HS-5 (cell line): Measurements from ENCODE around the gene KLK3.

Experiments
- DNase-seq: peaks from one replicate; pipeline ENCODE4 v3.0.0-alpha.2; 2012; ENCODE audit warnings: low read depth

KLK3 gene

DNA sequence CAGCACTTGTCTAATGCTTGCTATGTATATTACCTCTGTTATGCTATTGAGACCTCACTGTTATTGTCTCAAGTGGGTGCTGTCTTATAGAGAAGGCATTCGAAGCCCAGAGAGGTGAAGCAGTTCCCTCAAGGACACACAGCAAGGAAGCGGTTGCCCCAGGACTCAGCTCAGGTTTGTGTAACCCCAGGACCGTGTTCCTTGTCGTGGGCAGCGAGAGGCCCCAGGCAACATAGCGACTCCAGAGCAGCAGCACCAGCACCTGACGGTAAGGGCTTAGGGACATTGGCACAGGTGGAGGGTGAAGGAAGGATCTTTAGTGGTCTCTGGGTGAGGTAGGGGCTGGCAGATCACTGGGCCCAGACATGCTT, 23.7 kb upstream of the KLK3 start:
- no peak for DNase-seq

DNA sequence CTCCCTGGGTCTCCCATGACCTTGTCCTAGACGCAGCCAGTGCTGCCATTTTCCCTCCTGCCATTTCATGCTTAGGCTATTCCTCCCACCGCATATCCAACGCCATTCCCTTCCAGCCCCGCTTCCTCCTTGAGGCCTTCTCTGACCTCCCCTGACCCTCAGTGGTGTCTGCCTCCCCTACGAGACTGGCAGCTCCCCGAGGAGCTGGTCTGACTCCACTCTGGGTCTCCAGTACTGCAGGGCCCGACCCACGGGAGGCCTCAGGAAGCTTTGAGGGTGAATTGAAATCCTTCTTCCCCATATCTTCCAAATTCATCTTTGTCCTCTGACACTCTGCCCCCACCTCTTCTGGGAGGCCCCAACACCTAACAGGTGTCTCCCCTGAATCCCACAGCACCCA, 22.0 kb upstream of the KLK3 start:
- DNase-seq, result no peak

DNA sequence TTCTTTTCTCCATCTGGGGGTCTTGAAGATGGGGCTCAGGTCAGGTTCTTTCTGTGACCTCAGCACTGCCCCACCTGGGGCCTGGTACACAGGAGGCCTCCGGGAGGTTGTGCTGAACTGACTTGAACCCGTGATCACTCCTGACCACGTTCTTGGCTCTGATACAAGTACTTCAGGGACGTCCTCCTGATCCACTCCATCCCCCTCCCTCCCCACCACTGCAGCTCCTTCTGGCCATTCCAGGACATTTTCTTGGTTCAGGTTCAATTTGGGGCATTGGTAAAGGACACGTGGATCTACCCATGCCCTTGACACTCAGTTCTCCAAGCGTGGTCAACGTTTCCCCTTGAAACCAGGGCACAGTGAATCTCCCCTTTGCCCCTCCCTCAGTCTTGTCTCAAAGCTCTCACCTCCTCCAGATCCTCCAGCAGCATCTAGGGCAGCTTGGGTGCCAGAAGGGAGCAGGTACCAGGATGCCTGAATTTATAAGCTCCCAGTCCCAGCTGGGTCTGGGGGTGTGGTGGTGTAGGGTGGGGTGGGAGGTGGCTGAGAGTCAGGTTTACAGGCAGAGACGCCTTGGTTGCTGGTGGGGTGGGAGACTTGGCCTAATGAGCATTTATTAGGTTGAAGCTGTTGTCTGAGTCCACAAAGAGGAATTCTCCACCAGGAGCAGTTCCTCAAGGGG, 21.5 kb upstream of the KLK3 start, which contains the start of gene KLK15:
KLK15 (minus strand) TSS at position 458 of the 685 bp plus-strand sequence. CDS start 2,082 bp downstream, outside the sequence.
- DNase-seq, result no peak

DNA sequence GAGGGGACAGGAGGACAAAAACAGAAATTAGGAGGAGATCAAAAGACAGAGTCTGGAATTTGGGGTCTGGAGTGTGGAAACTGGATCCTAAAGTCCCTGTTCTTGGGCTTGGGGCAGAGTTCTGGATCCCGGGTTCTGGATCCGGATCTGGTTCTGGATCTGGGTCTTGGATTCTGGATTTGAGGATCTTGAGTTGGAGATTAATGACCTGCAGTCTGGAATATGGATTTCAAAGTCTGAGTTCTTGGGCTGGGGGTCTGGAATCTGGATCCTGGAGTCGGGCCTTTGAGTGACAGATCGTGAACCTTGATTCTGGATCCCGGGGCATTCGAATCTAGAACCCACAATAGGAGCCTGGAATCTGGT, 20.9 kb upstream of the KLK3 start:
- DNase-seq, result no peak

DNA sequence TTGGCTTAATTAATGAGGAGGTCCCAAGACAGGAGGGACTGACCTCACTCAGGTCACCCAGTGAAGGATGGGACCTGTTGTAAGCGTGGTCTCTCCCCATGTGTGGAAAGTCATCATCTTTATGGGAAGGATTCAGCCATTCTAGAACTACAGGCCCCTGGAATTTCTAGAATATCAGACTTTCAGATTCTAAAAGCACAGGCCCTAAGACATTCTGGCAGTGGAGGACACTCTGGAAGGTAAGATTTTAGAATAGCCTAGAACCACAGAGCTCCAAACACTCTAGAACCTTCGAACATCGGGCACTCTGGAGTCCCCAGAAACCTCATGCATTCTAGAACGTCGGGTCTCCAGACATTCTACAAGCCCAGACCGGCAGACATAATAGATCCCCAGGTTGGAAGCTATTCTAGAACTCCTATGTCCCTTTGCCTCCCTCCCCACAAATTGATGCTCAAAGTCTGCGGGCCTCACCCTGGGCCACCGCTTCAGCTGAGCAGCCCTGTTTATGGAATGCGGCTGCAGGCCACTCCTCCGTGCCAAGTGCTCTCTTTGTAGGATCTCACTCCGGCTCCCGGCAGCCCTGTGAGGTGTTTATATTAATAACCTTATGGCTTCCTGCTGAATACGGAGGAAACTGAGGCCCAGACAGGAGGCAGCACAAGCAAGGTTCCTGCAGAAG, 19.5 kb upstream of the KLK3 start:
- DNase-seq, result no peak

DNA sequence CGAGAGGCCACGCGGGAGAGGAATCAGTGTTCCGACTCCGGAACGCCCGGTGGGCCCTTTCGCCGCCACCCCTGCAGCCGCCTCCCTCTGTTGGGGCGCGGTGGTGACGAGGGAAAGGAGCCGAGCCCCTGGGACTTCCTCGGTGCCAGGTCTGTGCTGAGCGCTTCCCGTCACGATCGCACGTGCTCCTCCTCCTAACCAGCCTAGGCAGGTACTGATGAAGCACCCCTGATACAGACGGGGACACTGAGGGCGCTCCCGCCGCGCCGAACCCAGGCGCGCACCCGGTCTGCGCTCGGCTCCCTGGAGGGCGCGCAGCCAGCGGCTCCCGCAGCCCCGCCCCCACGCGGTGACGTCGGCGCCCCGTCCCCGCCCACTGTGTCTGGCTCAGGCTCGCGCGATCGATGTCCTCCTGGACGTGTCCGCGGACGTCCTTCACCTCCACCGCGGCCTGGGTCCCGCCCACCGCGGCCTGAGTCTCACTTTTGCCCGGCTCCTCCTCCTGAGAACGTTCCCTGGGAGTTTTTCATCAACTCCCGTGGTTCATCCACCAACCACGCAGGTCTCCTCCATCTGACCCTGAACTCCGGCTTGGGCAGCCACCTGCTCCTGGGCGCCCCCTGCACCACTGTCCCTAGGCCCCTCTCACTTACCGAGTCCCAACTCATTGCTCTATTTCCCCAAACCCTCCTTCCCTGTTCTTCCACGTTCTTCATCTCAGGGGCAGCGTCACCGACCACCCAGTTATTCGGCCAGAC, 18.8 kb upstream of the KLK3 start:
- DNase-seq, result no peak

DNA sequence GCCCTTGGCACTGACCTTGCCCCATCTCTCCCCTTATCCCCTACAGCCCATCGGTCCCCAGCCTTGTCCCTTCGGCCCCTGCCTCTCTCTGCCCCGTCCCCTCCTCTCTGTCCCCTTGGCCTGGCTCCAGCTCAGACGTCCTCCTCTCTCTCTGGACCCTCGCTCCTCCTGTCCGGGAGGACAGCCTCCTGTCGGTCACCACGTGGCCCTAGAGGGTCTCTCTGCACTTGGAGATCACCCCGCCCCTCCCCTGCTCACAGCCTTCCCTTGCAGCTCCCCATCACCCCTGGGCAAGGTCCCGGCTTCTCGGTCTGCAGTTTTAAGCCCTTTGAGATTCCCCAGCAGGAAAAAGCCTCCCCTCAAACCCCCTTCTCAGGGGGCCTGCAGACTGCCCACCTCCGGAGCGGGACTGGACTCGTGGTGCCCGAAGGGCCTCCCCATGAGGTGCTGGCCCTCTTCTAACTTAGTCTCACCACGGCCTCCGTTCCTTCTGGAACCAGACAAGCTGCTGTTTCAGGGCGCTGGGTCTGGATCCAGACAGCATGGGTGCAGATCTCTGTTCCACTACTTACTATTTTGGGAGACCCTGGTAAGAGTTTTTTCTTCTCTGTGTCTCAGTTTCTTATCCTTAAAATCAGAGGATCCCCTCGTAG, 18.0 kb upstream of the KLK3 start:
- no peak for DNase-seq

DNA sequence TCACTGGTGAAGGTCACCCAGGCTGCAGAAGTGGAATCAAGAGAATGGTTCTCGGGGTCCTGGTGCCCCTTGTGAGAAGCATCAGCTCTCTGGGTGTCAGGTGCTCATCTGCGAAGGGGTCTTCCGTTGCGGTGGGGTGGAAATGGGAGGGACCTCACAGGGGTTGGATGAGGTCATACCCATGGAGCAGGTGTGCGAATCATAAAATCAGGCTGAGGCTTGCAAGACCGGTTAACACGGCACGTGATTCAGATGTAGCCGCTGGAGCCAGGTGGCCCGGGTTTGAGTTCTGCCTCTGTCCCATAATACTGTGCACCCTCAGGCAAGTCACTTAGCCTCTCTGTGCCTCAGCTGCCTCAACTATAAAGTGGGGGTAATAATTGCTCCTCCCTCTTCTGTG, 17.4 kb upstream of the KLK3 start:
- no peak for DNase-seq

DNA sequence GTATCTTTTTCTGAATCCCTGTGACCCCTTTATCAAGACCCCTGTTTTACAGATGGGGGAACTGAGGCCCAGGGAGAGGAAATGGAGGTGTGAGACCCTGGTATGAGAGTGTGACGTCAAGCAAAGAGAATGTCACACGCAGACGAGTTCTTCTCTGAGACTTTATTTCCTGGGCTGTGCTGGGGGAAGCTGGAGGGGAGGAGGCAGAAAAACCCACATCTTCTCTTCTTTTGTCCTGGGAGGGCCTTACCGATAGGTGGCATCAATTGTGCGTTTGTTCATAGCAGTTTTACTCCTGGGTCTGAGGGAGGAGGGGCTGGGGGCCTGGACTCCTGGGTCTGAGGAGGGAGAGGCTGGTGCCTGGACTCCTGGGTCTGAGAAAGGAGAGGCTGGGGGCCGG, 16.5 kb upstream of the KLK3 start:
- no peak for DNase-seq

DNA sequence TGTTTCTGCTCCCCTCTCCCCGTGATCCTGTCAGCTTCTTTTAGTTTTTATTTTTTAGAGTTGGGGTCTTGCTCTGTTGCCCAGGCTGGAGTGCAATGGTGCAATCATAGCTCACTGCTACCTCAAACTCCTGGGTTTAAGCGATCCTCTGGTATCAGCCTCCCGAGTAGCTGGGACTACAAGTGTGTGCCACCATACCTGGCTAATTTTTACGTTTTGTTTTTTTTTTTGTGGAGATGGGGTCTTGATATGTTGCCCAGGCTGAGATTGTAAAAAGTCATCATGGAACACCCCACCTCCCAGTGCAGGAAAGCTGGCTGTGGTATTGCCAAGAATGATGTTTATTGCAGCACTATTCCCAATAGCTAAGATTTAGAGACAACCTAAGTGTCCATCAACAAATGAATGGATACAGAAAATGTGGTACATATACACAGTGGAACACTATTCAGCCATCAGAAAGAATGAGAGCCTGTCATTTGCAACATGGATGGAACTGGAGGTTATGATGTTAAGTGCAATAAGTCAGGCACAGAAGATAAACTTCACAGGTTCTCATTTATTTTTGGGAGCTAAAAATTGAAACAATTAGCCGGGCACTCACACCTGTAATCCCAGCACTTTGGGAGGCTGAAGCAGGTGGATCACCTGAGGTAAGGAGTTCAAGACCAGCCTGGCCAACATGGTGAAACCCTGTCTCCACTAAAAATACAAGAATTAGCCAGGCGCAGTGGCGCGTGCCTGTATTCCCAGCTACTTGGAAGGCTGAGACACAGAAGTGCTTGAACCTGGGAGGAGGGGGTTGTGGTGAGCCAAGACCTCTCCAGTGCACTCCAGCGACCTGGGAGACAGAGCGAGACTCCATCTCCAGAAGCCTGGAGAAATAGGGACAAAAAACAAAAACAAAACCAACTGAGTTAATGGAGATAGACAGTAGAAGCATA, 14.7 kb upstream of the KLK3 start:
- DNase-seq, result no peak

DNA sequence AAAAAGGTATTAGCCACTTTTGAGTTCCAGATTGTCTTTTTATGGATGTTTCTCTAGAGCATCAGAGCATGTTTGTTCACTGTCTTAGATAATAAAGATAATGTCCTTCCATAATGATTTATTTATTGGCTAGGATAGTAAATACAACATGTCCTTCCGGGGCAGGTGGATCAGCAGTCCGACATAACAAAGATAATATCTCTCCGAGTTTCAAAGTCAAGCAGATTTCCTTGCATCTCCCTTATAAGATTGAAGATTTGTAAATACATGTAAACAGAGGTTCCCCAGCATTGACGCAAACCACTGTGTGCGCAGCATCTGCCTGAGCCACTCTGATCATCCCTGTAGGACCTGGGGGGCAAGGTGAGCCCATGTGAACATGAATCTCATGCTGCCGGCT, 12.6 kb upstream of the KLK3 start:
- no peak for DNase-seq

DNA sequence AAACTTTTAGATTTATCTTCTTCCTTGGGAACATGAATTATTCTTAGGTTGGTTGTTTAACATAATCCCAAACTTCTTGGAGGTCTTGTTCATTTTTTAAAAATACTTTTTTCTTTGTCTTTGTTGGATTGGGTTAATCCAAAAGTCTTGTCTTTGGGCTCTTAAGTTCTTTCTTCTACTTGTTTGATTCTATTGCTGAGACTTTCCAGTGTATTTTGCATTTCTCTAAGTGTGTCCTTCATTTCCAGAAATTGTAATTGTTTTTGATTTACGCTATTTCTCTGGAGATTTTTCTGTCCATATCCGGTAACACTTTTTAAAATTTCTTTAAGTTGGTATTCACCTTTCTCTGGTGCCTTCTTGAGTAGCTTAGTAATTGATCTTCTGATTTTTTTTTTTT, 11.5 kb upstream of the KLK3 start:
- no peak for DNase-seq

DNA sequence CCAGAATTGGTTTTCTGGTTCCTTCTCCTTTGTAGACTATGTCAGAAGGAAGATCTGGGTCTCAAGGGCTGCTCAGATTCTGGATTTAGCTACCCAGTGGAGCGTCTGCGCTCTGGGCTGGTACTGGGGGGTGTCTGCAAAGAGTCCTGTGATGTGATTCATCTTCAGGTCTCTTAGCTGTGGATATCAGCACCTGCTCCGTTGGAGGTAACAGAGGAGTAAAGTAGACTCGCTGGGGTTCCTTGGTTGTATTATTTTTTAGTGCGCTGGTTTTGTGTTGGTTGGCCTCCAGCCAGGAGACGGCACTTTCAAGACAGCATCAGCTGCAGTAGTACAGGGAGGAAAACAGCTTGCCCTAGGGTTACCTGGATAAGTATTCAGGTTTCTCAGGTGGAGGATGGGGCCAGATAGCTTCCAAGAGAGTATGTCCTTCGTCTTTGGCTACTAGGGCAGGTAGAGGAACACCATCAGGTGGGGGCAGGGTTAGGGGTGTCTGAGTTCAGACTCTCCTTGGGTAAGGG, 11.0 kb upstream of the KLK3 start:
- DNase-seq, result no peak

DNA sequence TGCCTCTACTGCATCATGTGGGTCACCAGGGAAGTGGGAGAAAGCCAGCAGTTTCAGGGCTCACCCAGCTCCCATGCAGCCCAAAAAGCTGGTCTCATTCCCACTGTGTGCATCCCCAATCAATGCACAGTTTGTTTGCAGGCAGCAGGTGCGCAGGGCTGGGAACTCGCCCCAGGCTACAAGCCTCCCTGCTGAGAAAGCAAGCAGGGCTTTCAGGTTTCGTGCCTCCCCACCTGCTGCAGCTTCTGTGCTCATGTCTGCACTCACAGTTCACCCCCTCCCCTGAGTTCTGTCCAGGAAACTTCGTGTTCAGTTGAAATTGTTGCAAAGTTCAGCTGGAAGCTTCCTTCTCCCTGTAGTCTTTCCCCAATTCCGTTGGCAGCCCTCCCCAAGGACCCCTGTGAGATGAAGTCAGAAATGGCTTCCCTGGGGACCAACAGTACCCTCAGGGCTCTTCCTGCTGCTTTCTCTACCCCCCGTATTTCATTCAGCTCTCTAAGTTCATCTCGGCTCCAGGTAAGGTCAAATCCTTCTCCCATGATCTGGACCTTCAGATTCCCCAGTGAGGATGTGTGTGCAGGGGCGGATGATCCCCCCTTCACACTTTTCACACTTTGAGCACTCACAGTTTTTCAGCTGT, 10.3 kb upstream of the KLK3 start:
- no peak for DNase-seq

DNA sequence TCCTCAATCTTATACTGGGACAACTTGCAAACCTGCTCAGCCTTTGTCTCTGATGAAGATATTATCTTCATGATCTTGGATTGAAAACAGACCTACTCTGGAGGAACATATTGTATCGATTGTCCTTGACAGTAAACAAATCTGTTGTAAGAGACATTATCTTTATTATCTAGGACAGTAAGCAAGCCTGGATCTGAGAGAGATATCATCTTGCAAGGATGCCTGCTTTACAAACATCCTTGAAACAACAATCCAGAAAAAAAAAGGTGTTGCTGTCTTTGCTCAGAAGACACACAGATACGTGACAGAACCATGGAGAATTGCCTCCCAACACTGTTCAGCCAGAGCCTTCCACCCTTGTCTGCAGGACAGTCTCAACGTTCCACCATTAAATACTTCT, 4.0 kb upstream of the KLK3 start:
- DNase-seq, result no peak

DNA sequence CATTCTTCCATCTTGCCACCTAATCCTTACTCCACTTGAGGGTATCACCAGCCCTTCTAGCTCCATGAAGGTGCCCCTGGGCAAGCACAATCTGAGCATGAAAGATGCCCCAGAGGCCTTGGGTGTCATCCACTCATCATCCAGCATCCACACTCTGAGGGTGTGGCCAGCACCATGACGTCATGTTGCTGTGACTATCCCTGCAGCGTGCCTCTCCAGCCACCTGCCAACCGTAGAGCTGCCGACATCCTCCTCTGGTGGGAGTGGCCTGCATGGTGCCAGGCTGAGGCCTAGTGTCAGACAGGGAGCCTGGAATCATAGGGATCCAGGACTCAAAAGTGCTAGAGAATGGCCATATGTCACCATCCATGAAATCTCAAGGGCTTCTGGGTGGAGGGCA, 3.1 kb upstream of the KLK3 start:
- DNase-seq, result no peak

DNA sequence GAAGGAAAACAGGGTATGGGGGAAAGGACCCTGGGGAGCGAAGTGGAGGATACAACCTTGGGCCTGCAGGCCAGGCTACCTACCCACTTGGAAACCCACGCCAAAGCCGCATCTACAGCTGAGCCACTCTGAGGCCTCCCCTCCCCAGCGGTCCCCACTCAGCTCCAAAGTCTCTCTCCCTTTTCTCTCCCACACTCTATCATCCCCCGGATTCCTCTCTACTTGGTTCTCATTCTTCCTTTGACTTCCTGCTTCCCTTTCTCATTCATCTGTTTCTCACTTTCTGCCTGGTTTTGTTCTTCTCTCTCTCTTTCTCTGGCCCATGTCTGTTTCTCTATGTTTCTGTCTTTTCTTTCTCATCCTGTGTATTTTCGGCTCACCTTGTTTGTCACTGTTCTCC, 2.7 kb downstream of the KLK3 start:
- DNase-seq, result no peak

DNA sequence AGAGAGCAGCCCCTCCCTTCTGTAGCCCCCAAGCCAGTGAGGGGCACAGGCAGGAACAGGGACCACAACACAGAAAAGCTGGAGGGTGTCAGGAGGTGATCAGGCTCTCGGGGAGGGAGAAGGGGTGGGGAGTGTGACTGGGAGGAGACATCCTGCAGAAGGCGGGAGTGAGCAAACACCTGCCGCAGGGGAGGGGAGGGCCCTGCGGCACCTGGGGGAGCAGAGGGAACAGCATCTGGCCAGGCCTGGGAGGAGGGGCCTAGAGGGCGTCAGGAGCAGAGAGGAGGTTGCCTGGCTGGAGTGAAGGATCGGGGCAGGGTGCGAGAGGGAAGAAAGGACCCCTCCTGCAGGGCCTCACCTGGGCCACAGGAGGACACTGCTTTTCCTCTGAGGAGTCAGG, 4.2 kb downstream of the KLK3 start:
- DNase-seq, result no peak

DNA sequence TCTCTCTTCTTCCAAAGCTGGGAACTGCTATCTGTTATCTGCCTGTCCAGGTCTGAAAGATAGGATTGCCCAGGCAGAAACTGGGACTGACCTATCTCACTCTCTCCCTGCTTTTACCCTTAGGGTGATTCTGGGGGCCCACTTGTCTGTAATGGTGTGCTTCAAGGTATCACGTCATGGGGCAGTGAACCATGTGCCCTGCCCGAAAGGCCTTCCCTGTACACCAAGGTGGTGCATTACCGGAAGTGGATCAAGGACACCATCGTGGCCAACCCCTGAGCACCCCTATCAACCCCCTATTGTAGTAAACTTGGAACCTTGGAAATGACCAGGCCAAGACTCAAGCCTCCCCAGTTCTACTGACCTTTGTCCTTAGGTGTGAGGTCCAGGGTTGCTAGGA, 5.1 kb downstream of the KLK3 start:
- DNase-seq, result no peak

DNA sequence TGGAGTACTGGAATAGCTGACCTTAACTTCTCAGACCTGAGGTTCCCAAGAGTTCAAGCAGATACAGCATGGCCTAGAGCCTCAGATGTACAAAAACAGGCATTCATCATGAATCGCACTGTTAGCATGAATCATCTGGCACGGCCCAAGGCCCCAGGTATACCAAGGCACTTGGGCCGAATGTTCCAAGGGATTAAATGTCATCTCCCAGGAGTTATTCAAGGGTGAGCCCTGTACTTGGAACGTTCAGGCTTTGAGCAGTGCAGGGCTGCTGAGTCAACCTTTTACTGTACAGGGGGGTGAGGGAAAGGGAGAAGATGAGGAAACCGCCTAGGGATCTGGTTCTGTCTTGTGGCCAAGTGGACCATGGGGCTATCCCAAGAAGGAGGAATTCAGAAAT, 6.3 kb downstream of the KLK3 start:
- no peak for DNase-seq
